Dermis microvascular lymphatic vessel endothelial cell (primary cell): ENCODE data around the gene NEURL2. TPM values are rescaled to one million over a fixed set of nuclear protein-coding genes. Genes with fewer than 3 reads are reported as not detected.
"Not testable (repeated sequence)": the region's sequence is repeated elsewhere in the genome, so short reads cannot be mapped to it uniquely, and the experiment has no call there.

Experiments used
- DNase-seq, 2 donors: peaks; one replicate each; pipeline versions ENCODE4 v3.0.0 to v3.0.0-alpha.2; 2010; ENCODE audit warnings: low read depth in 2 of 2
- total RNA-seq: library from RNA; depleted of rRNA; stranded (reverse); fragments of >200 nt; gene quantifications from 2 replicates; pipeline ENCODE4 v1.2.1, GENCODE V29; 2014

Gene NEURL2
- total RNA-seq, 1 donor from 2014 or later, result 2.3 TPM

DNA sequence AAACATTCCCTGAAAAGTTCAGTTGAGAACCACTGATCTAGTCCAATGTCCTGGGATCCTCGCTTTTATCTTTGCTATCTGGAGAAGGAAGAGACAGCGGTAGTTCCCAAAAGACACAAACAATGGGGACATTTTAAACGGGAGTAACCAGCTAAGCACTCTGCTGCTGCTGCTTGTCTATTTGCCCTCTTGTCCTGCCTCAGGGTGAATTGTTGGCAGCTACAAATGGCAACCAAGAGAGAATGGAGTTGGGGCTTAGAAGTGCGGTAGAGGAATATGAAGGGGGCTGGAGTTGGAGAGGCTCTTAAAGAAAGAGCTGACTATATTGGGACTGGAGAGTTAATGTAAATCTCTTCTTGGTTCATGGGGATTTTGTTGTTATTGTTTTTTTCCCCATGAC lies 16.4 kb downstream of the NEURL2 start:
- DNase-seq, result no peak

DNA sequence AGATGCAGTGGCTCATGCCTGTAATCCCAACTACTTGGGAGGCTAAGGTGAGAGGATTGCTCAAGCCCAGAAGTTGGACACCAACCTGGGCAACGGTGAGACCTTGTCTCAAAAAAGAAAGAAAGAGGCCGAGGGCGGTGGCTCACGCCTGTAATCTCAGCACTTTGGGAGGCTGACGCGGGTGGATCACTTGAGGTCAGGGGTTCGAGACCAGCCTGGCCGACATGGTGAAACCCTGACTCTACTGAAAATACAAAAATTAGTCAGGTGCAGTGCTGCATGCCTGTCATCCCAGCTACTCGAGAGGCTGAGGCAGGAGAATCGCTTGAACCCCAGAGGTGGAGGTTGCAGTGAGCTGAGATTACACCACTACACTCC lies 16.9 kb downstream of the NEURL2 start:
- DNase-seq, result not testable (repeated sequence)

DNA sequence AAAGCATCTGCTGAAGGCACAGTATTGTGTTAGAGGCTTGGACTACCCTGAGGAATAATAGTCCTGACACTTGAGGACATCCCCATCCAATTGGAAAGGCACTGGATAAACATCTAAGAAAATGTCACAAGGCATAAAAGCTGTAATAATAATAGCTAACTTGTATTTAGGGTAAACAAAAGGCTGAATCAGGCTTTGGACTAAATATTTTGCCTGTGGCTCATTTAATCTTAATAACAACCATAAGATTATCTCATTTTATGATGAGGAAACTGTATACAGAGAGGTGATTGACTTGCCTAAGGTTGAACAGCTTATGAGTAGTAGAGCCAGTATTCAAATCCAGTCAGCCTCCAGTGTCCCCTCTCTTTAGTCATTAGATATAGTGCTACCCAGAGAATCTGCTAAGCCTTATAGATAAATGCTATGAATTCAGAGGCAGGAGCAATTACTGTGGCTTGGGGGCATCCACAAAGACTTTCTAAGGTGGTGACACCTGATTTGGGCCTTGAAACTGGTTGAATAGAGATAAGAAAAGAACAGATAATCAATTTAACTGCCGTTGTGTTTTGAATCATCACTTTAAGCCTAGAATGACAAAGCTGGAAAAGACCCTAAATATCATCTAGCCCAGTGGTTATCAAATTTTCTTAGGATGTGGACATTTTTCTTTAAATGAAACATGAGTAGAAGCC lies 17.5 kb downstream of the NEURL2 start:
- DNase-seq, result no peak

DNA sequence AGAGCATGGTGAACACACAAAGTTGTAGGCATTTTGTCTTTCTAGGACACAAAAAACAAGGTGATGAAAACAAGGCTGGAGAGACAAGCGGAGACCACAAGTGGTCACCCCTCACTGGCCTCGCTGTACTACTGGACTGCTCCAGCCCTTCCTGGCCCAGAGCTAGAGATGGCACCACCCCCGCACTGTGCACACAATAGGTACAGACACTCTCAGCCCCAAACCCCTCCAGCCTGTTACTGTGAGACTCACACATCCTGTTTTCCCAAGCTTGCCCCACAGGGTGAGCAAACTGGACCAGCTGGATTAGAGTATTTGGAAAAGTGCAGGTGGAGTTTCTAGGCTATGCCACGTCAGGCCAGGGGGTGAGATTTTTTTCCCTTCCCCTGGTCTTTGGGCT lies 18.4 kb downstream of the NEURL2 start:
- DNase-seq, result peak in 1 of 2 donors; percentile 33

DNA sequence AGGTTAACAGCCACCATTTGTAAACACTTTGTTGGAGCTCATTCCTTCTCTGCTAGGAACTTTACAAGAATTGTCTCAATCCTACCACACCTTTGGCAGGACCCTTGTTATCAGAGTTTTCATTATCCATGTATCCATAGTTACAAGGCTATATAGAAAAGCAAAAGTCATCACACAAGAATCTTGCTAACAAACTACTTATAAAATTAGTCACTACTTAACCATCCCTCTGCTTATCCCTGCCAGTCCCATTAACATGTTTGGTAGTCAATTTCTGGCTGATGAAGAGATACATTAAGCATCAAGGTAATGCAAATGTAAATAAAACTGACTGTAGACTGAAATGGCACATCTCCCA lies 23.2 kb downstream of the NEURL2 start:
- DNase-seq, result no peak

DNA sequence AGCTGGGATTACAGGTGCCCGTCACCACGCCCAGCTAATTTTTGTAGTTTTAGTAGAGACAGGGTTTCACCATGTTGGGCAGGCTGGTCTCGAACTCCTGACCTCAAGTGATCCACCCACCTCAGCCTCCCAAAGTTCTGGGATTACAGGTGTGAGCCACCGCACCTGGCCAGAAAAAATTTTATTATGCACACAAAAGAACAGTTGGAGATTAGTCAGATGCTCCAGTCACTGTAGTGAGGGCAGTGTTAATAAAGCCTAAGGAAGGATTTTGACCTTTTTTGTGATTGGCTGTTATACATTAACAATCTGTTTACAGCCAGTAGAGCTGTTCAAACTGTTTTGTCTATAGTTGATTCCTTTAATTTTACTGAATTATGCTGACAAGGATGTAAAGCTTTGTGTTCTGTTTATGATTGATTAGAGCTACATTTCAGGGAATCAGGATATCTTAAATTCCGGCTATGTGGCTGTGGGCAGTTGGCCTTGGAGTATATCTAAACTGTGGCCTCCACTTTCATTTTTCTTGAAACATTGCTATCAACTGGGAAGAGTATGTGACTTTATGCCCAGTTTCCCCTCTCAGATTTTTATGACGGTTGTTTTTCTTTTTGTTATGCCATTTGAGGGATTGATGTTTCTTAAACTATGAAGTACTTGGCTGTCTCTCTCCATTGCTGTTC lies 23.7 kb downstream of the NEURL2 start:
- DNase-seq, result no peak

DNA sequence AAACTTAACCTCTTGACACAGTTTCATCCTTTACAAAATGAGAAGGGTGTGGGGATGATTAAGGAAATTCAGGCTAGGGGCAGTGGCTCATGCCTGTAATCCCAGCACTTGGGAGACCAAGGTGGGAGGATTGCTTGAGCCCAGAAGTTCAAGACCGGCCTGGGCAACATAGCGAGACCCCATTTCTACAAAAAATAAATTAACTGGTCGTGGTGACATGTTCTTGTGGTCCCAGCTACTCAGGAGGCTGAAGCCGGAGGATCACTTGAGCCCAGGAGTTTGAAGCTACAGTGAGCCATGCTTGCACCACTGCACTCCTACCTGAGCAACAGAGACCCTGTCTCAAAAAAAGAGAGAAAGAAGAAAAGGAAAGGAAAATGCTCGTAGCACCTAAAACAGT lies 24.6 kb downstream of the NEURL2 start:
- DNase-seq, result no peak

DNA sequence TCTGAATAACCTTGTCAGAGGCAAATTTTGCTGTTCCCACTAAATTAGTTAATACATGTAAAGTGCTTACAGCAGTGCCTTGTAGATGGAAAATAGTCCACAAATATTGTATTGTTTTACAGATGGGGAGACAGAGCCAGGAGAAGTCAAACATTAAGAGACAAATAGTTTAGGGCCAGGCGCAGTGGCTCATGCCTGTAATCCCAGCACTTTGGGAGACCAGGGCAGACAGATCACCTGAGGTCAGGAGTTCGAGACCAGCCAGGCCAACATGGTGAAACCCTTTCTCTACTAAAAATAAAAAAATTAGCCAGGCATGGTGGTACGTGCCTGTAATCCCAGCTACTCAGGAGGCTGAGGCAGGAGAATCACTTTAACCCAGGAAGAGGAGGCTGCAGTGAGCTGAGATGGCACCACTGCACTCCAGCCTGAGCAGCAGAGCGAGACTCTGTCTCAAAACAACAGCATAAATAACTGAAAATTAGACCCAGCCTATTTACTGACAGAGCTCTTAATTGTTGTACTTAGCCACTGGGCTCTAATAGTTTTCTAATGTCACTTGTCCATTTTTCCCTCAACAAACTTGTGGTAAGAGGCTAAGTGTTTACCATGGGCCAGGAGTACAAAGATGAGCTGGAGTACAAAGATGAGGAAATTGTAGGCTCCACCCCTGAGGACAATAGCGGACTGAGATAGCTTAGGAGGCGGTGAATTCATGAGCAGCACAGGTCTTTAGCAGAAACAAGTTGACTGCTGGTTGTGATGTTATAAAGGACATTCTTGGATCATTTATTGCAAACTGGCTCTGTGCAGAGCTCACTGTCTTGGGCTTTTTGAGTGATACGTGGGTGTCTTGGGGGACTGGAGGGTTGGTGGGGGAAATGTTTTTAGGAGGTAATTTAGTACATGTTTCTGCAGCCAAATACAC lies 27.2 kb downstream of the NEURL2 start:
- DNase-seq, result no peak

DNA sequence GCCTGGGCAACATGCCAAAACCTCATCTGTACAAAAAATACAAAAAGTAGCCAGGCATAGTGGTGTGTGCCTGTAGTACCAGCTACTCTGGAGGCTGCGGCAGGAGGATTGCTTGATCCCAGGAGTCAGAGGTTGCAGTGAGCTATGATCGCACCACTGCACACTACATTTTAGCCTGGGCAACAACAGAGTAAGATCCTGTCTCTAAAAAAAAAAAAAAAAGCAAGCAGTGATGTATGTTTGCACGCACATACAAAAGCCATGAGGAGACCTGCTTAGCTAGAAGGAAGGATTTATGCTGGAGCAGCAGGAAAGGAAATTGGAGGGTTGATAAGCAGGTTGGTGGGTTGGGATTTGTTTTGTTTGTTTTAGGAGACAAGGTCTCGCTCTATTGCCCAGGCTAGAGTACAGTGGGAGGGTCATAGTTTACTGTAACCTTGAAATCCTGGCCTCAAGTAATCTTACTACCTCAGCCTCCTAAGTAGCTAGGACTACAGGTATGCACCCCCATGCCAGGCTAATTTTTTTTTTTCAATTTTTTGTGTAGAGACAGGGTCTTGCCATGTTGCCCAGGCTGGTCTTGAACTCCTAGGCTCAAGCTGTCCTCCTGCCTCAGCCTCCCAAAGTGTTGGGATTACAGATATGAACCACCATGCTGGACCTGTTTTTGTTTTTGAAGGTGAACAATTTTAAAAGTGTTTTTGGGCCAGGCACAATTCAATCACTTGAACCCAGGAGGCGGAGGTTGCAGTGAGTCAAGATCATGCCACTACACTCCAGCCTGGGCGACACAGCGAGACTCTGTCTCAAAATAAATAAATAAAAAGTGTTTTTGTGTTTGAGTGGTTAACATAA lies 29.6 kb downstream of the NEURL2 start:
- peak; percentile 23 to 63 for DNase-seq

DNA sequence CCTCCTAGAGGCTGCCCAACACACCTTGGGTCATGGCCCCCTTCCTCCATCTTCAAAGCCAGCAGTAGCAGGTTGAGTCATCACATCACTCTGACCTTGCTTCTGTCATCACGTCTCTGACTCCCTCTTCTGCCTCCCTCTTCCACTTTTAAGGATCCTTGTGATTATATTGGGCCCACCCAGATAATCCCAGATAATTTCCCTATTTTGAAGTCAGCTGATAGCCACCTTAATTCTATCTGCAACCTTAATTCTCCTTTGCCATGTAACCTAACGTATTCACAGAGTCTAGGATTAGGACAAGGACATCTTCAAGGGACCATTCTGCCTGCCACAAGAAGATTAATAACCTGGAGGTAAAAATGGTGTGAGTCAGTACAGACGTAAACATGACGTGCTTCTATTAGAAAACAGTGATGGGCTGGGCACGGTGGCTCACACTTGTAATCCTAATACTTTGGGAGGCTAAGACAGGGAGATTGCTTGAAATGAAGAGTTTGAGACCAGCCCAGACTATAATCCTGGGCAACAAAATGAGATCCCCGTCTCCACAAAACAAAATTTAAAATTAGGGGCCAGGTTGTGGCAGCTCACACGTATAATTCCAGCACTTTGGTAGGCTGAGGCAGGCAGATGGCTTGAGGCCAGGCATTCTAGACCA lies 30.3 kb downstream of the NEURL2 start:
- no peak for DNase-seq

DNA sequence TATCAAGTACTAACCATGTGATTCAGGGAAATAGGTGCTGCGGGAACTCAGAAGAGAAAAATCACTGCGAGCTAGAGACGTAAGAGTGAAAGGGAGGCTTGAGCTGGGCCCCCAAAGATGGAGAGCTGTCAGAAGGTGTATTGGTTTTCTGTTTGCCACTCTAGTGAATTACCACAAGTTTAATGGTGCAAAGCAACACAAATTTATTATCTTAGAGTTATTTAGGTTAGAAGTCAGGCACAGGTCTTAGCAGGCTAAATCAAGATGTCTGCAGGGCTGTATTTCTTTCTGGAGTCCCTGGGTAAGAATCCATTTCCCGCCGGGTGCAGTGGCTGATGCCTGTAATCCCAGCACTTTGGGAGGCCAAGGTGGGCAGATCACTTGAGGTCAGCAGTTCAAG lies 31.1 kb downstream of the NEURL2 start:
- DNase-seq, result no peak

DNA sequence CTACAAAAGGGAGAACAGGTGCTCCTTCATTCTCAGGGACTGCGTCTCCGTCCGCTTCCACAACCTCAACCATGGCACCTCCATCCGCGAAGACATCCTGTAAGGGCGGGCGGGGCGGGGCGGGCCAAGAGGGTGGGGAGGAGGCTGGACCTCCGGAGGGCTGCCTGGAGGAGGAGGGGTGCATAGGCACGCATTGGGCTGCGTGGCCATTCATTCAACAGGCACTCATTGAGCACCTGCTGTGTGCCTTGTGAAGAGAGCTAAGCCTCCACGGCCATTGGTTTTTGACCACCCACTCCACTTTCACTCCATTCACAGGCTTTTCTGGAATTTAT lies 33.2 kb downstream of the NEURL2 start:
- peak in 1 of 2 donors; percentile 15 for DNase-seq

DNA sequence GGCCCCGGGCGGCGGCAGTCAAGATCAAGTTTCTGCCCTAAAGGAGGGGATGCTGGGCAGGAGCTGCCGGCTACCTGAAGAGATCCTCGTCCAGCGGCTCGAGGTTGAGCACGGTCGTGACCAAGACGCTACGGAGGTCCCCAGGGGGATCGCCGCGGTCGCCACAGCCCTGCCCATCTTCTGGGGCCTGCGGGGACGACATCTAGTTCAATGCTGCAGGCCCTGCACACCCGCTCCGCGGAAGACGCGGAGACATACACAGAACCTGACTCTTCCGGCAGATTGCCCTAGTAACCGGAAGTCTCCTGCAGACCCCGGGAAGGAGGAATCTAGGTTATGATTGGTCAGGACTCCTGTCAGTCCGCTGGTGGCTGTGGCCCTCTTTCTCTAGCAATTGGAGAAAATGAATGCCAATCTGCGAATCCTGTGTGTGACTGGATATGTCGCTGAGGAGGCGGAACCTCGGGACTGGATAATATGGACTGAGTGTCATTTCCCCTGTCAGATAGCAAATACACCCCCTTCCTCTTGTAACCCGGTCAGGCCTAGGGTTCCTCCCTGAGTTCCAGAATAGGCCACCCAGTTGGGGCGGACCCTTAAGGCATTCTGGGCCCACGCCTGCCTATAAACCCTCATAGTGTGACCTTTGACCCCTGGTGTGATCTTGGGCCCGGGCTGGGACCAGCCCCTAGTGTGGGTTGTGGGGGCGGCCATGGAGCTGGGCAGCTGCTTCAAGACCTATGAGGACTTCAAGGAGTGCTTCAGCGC lies 33.7 kb downstream of the NEURL2 start, which contains the start of the genes ACOT8 and ZSWIM3:
Gene ACOT8 (minus strand): TSS at position 279 of the 768 bp plus-strand sequence. CDS start 77 bp downstream, at position 202.
Gene ZSWIM3 (plus strand): TSS at position 501 of the 768 bp plus-strand sequence. CDS start 212 bp downstream, at position 713.
- DNase-seq, result peak; percentile 100

DNA sequence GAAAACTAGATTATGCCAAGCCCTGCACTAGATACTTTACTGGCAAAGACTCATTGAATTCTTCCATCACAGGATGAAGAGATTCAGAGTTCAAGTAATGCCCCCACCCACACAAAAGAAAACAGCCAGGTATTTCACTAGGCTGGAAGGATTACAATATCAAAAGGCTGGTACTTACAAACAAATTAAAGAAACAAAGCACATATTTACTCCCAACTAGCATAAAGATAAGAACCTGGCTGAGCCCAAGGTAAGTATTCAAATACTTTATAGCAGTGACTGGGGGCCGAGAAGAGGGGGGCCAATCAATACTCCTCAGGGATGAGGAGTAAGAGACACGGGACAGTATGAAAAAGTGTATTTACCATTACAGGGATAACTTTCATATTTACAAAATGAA lies 37.5 kb downstream of the NEURL2 start:
- DNase-seq, result no peak

DNA sequence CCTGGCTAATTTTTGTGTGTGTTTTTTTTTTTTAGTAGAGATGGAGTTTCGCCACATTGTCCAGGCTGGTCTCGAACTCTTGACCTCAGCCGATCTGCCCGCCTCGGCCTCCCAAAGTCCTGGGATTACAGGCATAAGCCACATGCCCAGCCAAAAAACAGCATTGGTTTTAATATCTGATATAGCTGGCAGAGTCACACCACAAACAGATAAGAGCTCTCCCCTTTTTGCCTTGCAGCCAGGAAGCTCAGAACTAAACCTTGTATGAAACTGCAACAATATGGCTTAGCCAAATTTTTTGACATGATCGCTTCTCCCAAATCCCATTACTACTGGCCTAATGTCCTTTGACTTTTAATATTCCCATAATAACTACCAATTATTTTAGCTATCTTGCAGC lies 38.7 kb downstream of the NEURL2 start:
- DNase-seq, result no peak

DNA sequence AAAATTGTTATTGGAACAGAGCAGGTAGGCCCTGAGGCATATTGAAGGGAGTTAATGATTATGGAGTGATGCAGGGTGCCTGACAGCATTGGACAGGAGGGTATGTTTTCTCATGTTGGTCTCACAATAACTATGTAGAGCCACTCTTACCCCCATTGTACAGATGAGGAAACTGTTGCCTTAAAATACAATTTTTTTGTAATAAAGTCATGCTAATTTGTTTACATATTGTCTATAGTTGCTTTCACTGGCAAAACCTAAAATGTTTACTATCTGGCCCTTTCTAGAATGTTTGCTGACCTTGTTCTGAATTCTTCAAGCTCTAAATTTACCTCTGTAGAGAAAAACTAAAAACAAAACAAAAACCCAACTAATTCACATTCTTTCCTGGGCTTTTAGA lies 39.5 kb downstream of the NEURL2 start:
- DNase-seq, result no peak

DNA sequence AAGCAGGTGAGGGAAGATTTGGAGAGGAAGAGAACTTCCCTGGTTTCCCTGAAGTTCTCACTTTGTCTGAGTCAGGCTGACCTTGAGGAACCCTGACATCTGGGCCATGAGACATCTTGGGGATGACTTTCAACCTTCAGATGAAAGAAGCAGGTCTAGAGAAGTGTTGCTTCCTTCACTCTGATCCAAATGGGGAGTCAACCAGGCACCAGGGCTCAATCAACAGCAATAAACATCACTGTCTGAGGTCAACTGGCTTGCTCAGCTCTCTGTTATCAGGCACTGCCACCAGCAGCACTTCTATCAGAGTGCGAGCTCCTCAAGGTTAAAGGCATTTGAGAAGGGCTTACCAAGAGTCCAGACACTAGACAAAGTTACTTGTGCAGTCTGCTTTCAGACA lies 40.1 kb downstream of the NEURL2 start:
- no peak for DNase-seq

DNA sequence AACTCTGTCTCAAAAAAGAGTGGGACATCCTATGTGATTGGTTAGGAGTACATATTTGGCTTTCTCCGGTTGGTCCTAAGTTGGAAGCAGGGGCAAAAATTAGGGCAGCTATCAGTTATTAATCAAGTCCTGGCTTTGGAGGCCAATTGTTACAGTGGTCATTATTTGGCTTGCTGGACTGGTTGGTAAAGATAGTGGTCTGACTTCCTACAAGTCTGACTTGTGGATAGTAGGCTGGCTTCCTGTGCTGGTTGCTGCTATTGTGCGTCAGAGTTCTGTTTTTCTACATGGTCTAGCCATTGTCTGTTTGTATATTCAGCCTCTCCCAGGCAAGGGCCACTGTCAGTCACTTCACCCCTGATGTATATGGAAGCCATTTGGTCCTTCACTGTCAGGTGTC lies 40.8 kb downstream of the NEURL2 start:
- no peak for DNase-seq

DNA sequence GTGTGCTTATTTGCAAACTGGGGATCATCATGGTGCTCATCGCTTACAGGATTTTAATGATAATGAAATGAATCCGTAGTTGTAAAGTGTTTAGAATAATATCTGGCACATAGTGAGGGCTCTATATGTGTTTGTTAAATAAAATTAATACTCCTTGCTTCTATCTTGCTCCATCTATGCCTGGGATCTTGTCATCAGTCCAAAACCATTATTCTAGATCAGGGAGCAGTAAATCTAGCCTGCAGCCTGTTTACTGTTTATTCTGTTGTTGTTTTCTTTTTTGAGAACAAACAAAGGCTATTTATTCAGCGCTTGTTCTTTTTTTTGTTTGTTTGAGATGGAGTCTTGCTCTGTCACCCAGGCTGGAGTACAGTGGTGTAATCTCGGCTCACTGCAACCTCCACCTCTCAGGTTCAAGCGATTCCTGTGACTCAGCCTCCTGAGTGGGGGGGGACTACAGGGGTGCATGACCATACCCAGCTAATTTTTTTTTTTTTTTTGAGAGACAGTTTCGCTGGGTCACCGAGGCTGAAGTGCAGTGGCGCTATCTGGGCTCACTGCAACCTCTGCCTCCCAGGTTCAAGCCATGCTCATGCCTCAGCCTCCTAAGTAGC lies 41.9 kb downstream of the NEURL2 start:
- no peak for DNase-seq

DNA sequence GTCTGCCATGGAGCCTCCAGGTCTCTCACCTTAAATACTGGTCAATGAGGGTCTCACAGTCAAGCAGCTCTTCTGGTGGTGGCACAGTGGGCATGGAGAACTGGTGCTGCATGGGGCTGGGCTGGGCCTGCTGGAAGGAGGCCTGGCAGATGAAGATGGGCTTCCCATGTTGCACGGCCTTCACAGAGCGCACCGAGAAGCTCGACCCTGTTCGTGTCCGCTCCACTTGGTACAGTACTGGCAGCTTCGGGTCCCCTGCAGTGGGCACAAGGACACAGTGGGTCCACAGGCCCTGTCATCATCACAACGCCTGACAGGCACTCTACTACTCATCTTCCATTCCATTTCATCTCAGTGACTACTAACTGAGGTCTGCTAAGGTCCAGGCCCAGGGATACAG lies 42.6 kb downstream of the NEURL2 start:
- DNase-seq, result no peak
